ENCODE data around the gene STAB2.

The STAB2 gene

DNA sequence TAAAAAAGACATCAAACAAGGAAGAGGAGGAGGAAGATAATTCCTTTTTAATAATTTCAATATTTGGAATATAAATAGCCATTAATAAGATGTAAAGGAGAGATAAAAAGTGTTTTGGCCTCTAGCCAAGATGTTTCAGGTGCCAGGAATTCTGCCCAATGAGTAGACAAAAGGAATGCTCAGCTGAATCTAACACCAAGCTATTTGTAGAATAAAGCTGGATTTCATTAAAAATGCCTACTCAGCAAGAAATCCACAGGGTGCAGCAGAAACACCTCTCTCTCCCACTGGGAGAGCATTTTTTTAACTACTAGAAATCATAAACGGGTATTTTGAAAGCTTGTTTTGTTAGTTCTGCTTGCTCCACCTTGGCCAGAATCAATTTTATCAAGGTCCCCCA, 4.1 kb upstream of the STAB2 start:
- no peak for DNase-seq

DNA sequence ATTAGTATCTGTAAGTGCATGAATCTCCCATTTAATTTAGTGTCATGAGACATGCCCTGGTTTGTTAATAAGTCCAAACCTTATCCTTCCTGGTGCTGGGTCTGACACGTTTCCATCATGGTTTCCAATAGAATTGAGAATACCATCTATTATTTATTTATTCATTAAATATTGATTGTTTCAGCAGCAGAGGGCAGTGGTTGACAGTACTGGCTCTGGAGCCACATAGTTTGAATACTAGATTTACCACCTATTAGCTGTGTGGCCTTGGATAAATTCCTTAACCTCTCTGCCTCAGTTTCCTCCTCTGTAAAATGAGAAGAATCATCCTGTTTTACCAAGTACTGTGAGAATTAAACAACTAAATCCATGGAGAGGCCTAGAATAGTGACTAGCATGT, 941 bp upstream of the STAB2 start:
- no peak for DNase-seq

GRCh38 chr12:103588680-103589079, 1.6 kb downstream of the STAB2 start:
- DNase-seq = no peak

DNA sequence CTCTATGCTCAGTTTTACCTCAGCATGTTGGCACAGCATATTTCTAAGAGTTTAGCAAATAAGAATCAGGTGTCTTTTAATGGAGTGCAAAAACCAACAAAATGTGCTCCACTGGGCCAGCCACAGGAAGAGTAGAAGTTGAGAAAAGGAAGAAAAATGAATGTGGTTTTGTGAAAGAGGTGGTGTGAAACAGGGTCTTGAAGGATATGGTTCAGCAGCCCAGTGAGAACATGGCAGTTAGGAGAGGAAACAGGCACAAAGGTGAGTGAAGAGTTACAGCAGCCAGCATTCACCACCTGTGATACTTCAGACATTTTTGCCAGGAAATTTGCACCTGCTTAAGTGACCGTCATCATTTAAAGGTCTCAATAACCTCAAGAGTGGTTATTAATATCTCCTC, 2.4 kb downstream of the STAB2 start:
- no peak for DNase-seq

DNA sequence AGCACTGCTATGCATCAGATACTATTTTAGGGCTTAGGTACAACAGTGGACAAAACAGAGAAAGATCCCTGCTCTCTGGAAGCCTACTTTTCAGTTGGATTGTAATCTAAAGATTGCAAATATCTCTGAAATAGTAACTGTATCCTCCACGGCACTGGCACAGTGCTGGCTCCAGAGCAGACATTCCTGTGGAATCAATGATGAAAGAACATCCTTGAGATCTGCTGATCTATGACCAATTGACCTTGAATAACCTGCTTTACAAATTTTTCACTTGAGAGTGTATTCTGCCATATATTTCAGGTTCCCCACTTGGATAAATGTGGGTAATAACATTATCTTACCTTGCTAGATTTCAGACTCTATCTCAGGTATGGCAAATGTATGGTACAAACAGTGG, 3.2 kb downstream of the STAB2 start:
- no peak for DNase-seq

- no peak for DNase-seq
Measured at GRCh38 chr12:103596981-103597380, 9.9 kb downstream of the STAB2 start.

GRCh38 chr12:103599274-103599673, 12.2 kb downstream of the STAB2 start:
- DNase-seq = no peak

DNA sequence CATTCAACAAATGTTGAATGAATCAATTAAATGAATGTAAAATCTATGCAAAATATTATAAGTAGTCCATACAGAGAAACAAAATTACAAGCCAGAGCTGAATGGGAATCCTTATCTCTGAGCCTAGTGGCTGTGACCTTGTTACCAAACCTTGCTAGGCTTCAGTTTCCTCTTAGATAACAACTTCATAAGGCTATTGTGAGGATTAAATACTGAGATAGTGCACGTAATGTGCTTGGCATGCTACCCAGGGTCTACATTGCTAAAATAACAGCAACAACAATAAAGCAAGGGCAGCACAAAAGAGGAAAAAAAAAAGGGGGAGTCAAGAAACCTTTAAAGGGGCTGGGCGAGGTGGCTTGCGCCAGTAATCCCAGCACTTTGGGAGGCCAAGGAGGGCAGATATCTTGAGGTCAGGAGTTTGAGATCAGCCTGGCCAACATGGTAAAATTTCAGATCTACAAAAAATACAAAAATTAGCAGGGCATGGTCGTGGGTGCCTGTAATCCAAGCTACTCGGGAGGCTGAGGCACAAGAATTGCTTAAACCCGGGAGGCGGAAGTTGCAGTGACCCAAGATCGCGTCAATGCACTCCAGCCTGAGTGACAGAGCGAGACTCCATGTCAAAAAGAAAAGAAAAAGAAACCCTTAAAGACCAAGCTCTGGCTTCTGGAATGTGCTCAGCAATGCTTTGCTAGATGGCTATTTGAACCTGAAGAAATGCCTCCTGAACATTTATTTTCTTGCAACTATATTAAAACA, 14.1 kb downstream of the STAB2 start:
- DNase-seq = no peak

DNA sequence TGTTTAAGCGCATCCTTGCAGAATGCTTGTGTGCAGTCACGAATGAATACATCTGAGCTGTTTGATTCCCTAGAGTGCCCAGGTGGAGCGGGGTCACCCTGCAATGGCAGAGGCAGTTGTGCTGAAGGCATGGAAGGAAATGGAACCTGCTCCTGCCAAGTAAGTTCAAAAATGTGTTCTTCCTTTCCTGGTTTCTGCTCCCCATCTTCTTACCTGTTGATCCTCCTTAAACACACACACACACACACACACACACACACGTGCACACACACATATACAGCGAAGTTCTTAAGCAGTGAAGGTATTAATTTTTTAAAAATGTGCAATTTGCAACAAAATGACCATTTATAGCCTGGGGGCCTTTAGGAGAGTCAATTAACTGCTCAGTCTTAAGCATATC, 33.3 kb downstream of the STAB2 start:
- DNase-seq = no peak

DNA sequence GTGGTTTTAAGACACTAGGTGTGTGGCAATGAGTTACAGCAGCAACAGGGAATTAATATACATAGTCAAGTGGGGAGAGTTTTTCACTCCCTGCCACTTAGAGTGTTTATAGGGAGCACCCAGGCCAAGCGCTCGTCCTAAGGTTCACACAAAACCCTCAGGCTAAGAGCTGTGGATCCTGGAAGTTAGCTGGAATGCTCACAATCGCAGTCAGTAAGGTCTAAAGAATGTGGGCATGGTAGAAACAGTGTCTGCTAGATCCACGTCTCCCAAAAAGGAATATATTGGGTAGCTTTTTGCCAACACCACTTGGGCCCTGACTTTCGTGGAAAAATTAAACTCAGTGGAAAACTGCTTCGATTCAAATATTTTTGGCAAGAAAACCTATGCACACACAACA, 36.6 kb downstream of the STAB2 start:
- DNase-seq = no peak

GRCh38 chr12:103626498-103626897, 39.4 kb downstream of the STAB2 start:
- no peak for DNase-seq

DNA sequence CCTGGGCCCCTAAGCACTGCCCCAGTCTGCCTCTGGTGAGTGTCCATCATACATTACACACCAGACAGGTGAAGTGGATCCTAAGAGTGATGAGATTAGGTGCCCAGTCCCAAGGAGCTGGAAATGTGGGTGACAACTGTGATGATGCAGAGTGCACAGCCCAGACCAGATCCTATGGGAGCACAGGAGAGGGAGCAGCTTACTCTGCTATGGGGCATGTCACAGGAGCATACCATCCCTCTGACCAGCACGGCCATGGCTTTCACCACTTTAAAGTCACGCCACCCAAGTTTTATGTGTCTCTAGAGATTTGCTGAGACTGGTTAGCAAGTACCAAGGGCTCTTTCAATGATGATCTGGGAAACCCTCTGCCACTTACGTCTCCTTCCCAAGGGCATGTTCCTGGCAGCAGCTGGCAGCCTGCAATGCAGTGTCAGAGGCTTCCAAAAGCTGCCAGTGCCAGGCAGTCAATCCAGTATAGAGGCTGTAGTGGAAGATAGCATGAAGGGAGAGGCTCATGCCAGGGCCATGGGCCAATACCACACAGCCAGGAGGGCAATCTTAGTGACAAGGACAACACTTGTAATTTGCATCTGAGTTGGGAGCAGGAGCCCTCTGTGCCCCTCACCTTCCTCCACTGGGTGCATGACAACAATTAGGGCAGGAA, 40.2 kb downstream of the STAB2 start:
- no peak for DNase-seq

GRCh38 chr12:103632554-103633216, 45.6 kb downstream of the STAB2 start:
- peak; percentile 63 for DNase-seq

GRCh38 chr12:103634732-103635131, 47.7 kb downstream of the STAB2 start:
- DNase-seq = no peak

DNA sequence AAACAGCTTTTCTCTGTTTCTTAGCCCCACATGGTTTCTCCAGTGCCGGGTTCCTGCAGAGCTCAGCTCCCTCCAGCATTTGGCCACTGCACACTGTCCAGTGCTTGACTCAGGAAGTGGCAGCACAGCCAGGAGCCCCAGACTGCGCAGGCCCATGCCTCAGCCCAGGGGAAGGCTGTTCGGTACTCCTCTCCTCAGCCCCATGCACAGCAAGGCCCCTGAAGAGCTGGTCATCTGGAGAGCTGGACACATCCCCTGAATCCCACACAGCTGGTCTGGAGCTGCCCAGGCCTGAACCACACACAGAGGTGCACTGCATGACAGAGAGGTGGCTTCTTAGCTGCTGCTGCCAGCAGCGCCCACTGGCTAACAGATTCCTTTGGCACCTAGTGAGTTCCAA, 48.3 kb downstream of the STAB2 start:
- DNase-seq = no peak

GRCh38 chr12:103637021-103637420, 49.9 kb downstream of the STAB2 start:
- no peak for DNase-seq

- DNase-seq = no peak
Measured at GRCh38 chr12:103637429-103637828, 50.4 kb downstream of the STAB2 start.

DNA sequence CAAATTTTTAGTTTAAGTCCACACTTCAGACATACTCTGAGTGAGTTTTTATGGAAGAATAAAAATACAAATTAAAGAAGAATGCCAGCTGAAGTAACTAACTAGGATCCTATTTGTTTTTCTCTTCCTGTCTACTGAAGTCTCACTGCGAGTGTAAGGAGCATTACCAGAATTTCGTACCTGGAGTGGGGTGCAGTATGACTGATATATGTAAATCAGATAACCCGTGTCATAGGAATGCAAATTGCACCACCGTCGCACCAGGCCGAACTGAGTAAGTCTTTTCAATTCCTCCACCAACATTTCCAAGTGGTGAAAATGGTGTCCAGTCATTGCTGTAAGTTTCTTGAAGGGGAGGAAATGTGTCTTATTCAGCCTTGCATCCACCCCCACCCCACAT, 52.9 kb downstream of the STAB2 start:
- no peak for DNase-seq

- DNase-seq = no peak
Measured at GRCh38 chr12:103640410-103640809, 53.3 kb downstream of the STAB2 start.

GRCh38 chr12:103640831-103641230, 53.8 kb downstream of the STAB2 start:
- no peak for DNase-seq

DNA sequence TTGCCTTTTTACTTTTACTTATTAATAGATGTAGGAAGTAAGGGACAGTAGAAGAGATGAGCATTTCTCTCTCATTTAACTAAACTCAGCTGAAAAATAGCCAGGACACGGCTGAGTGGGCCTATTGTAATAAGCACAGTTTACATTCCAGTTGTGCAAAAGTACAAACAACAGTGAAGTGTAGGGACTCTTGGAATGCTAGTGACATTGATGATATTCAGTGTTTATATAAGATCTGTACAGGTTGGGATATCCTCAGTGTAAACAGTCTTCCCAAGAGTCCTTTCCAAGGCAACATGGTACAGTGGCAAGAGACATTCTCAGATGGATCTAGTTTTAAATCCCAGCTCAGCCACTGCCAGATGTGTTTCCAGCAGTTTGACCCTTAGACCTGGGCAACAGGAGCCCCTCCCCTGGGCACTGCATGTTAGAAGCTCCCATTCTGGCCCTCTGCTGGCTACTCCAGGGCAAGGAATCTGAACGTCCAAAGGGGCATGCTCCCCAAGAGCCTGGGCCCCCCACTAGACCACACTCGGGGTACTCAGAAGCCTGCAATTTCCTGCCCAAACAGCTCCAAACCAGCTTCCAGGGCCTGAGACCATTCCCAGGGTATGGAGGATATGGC, 55.3 kb downstream of the STAB2 start:
- no peak for DNase-seq

GRCh38 chr12:103645202-103645601, 58.1 kb downstream of the STAB2 start:
- DNase-seq = no peak

GRCh38 chr12:103647267-103647666, 60.2 kb downstream of the STAB2 start:
- no peak for DNase-seq

DNA sequence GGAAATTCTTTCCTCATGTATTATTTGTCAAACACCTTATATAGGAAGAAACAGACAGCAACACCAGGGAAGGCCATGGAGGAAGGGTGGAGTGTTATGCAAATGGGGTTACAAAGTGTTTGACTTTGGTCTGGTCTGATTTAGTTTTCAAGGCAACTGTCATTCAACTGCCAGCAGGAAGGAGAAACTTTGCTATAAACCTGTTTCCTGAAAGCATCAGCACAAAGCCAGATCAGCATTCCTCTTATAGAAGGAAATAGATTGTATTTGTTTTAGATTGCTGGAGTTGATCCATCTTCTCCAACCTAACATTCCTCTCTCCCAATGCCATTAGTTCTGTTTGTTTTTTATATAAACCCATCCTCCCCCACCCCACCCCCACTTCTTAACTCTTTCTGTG, 65.7 kb downstream of the STAB2 start:
- no peak for DNase-seq

All from AML-193 (cell line).